Measurements from ENCODE around the gene DMD.

DMD gene

DNA sequence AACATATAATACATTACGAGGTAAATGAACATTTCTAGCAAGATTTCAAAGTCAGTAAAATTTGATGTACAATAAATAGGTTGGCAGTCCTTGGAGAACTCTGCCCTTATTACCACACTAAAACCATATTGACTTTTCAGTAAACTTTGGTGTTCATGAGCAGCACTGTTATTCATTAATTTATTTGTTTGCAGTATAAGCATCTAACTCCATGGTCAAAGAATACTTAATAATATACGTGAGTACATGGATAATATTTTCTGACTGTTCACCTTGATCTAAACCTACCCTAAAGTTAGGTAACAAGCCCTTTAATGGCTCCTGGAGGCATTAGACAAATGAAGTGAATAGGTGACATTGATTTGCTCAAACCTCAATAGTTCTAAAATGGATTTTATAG is 1322.3 kb downstream of the DMD start:
- H3K4me1 ChIP-seq: no peaks in the 10 kb centered on the region
- no peak for DNase-seq
- no peaks in the 10 kb centered on the region for H3K9me3 ChIP-seq
- H3K36me3 ChIP-seq: no peaks in the 10 kb centered on the region
- TF ChIP-seq, protein P1, sequence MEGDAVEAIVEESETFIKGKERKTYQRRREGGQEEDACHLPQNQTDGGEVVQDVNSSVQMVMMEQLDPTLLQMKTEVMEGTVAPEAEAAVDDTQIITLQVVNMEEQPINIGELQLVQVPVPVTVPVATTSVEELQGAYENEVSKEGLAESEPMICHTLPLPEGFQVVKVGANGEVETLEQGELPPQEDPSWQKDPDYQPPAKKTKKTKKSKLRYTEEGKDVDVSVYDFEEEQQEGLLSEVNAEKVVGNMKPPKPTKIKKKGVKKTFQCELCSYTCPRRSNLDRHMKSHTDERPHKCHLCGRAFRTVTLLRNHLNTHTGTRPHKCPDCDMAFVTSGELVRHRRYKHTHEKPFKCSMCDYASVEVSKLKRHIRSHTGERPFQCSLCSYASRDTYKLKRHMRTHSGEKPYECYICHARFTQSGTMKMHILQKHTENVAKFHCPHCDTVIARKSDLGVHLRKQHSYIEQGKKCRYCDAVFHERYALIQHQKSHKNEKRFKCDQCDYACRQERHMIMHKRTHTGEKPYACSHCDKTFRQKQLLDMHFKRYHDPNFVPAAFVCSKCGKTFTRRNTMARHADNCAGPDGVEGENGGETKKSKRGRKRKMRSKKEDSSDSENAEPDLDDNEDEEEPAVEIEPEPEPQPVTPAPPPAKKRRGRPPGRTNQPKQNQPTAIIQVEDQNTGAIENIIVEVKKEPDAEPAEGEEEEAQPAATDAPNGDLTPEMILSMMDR (IDR thresholded peaks at IDR 0.05; ENCODE audit: low read depth, low read length): no peak
- no peak overlapping the region for H3K4me3 ChIP-seq (ENCODE audit: low read depth, low read length)
- H3K27me3 ChIP-seq: no peaks in the 10 kb centered on the region

GRCh38 chrX:31884535-31884934 is 1326.8 kb downstream of the DMD start:
- DNase-seq: no peak
- H3K27me3 ChIP-seq: no peaks in the 10 kb centered on the region
- no peaks in the 10 kb centered on the region for H3K9me3 ChIP-seq
- H3K4me1 ChIP-seq: no peaks in the 10 kb centered on the region
- no peak overlapping the region for H3K4me3 ChIP-seq (ENCODE audit: low read depth, low read length)
- TF ChIP-seq, protein P1 (IDR thresholded peaks at IDR 0.05; ENCODE audit: low read depth, low read length): no peak
- H3K36me3 ChIP-seq: no peaks in the 10 kb centered on the region

GRCh38 chrX:31872007-31872406 is 1339.3 kb downstream of the DMD start:
- no peaks in the 10 kb centered on the region for H3K27me3 ChIP-seq
- no peaks in the 10 kb centered on the region for H3K9me3 ChIP-seq
- no peaks in the 10 kb centered on the region for H3K4me1 ChIP-seq
- no peak for DNase-seq
- no peaks in the 10 kb centered on the region for H3K36me3 ChIP-seq
- TF ChIP-seq, protein P1 (IDR thresholded peaks at IDR 0.05; ENCODE audit: low read depth, low read length): no peak
- no peak overlapping the region for H3K4me3 ChIP-seq (ENCODE audit: low read depth, low read length)

- no peaks in the 10 kb centered on the region for H3K27me3 ChIP-seq
- DNase-seq: no peak
- H3K4me1 ChIP-seq: no peaks in the 10 kb centered on the region
- no peaks in the 10 kb centered on the region for H3K36me3 ChIP-seq
- no peaks in the 10 kb centered on the region for H3K9me3 ChIP-seq
- TF ChIP-seq, protein P1 (IDR thresholded peaks at IDR 0.05; ENCODE audit: low read depth, low read length): no peak
- no peak overlapping the region for H3K4me3 ChIP-seq (ENCODE audit: low read depth, low read length)
Measured at GRCh38 chrX:31870267-31870666, 1341.1 kb downstream of the DMD start.

- Histone ChIP-seq H3K4me1 (no peaks in the 10 kb centered on the region), H3K36me3 (no peaks in the 10 kb centered on the region)
- TF ChIP-seq, protein P1 (IDR thresholded peaks at IDR 0.05; ENCODE audit: low read depth, low read length): no peak
Measured at GRCh38 chrX:31860686-31861085, 1350.7 kb downstream of the DMD start.

GRCh38 chrX:31858915-31859314 is 1352.4 kb downstream of the DMD start:
- Histone ChIP-seq H3K4me1 (no peaks in the 10 kb centered on the region), H3K27me3 (no peaks in the 10 kb centered on the region), H3K4me3 (ENCODE audit: low read depth, low read length) (no peak overlapping the region), H3K36me3 (no peaks in the 10 kb centered on the region), H3K9me3 (no peaks in the 10 kb centered on the region)
- DNase-seq: no peak
- TF ChIP-seq, protein P1 (IDR thresholded peaks at IDR 0.05; ENCODE audit: low read depth, low read length): no peak

More at GRCh38 chrX:31860686-31861085, 1350.7 kb downstream of the DMD start:
- H3K27me3 ChIP-seq: no peaks in the 10 kb centered on the region
- DNase-seq: no peak
- H3K9me3 ChIP-seq: no peaks in the 10 kb centered on the region
- no peak overlapping the region for H3K4me3 ChIP-seq (ENCODE audit: low read depth, low read length)

All from BE2C (cell line).